Measurements from ENCODE around the gene HNRNPLL. TPM values are rescaled to one million over a fixed set of nuclear protein-coding genes. Genes with fewer than 3 reads are reported as not detected.

Gene HNRNPLL
- total and polyA plus RNA-seq, 11 donors, result 6.9 to 33.2 (median 23.2) TPM

DNA sequence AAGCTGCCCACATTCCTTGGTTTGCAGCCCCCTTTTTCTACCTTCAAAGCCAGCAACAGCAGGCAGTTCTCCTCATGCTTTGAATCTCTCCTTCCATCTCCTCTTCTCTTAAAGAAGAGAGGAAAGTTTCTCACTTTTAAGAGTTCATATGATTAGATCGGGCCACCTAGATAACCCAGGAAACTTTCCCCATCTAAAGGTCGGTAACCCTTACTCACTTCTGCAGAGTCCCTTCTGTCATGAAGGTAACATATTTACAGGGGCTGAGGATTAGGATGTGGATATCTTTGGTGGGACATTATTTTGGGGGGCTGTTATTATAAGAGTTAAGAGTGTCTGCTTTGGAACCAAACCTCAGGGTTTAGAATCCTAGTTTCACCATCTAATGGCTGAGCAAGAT lies 51.0 kb downstream of the HNRNPLL start:
- Histone ChIP-seq H3K36me3 (peaks cover 0 to 5% (median 0%) of the 10 kb centered on the region in 9 donors), H3K27me3 (no peaks in the 10 kb centered on the region), H3K27ac (no peak overlapping the region), H3K4me3 (no peak overlapping the region), H3K4me1 (peaks cover 0 to 5% (median 0%) of the 10 kb centered on the region in 12 donors), H3K9me3 (peaks cover 0 to 3% (median 0%) of the 10 kb centered on the region in 12 donors)
- intact Hi-C loops (cut with DNase I), result no loop called here
- ATAC-seq (no peak), DNase-seq (no peak)
- TF ChIP-seq, protein P1, sequence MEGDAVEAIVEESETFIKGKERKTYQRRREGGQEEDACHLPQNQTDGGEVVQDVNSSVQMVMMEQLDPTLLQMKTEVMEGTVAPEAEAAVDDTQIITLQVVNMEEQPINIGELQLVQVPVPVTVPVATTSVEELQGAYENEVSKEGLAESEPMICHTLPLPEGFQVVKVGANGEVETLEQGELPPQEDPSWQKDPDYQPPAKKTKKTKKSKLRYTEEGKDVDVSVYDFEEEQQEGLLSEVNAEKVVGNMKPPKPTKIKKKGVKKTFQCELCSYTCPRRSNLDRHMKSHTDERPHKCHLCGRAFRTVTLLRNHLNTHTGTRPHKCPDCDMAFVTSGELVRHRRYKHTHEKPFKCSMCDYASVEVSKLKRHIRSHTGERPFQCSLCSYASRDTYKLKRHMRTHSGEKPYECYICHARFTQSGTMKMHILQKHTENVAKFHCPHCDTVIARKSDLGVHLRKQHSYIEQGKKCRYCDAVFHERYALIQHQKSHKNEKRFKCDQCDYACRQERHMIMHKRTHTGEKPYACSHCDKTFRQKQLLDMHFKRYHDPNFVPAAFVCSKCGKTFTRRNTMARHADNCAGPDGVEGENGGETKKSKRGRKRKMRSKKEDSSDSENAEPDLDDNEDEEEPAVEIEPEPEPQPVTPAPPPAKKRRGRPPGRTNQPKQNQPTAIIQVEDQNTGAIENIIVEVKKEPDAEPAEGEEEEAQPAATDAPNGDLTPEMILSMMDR (IDR thresholded peaks at IDR 0.05), result no peak
- no peak for TF ChIP-seq POLR2A (IDR thresholded peaks at IDR 0.05)
- WGBS, 4 donors, result 95 to 100% (median 99%) methylated on average over 2 of the region's 2 CpGs

DNA sequence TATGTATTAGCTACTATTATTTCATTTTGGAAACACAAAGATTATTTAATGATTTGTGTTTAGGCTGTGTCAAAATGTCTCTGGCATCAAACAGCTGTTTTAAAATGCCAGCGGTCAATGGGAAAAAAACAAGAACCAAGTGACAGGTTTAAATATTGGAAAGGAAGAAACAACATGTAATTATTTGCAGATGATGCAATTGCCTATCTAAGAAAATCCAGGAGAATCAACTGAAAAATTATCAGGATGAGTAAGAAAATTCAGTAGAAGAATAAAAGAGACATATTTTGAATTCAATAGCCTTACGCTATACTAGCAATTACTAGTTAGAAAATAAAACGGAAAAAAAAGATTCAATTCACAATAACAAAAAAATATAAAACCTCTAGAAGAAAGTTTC lies 51.6 kb downstream of the HNRNPLL start:
- 93 to 98% (median 97%) methylated on average over 3 of the region's 3 CpGs for WGBS, 4 donors
- DNase-seq, result no peak
- no peak overlapping the region for H3K27ac ChIP-seq
- TF ChIP-seq POLR2A (IDR thresholded peaks at IDR 0.05), result no peak
- TF ChIP-seq, protein P1 (IDR thresholded peaks at IDR 0.05), result no peak
- no peak overlapping the region for H3K4me3 ChIP-seq
- peaks cover 0 to 3% (median 0%) of the 10 kb centered on the region in 12 donors for H3K9me3 ChIP-seq
- peaks cover 0 to 2% (median 0%) of the 10 kb centered on the region in 12 donors for H3K4me1 ChIP-seq
- ATAC-seq, result no peak
- H3K36me3 ChIP-seq, result peaks cover 0 to 5% (median 0%) of the 10 kb centered on the region in 9 donors
- intact Hi-C loops (cut with DNase I), result no loop called here
- H3K27me3 ChIP-seq, result no peaks in the 10 kb centered on the region

DNA sequence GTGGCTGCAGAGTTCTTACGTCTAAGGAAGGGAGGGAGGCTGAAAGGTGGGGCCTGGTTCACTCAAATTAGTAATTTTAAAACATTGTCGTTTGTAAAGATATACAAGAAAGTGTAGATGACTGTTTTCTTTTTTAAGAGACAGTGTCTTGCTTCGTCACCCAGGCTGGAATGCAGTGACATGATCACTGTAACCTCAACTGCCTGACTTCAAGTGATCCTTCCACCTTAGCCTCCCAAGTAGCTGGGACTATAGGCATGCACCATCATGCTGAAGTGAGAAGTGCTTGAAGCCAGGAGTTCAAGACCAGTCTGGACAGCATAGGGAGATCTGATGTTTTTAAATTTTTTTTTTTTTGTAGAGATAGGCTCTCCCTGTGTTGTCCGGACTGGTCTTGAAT lies 52.9 kb downstream of the HNRNPLL start:
- Histone ChIP-seq H3K27ac (no peak overlapping the region), H3K9me3 (peaks cover 0 to 3% (median 0%) of the 10 kb centered on the region in 12 donors), H3K4me3 (no peak overlapping the region), H3K36me3 (peaks cover 0 to 5% (median 0%) of the 10 kb centered on the region in 9 donors), H3K27me3 (no peaks in the 10 kb centered on the region), H3K4me1 (no peaks in the 10 kb centered on the region)
- WGBS, 4 donors, result 82 to 86% (median 82%) methylated on average over 4 of the region's 4 CpGs
- intact Hi-C loops (cut with DNase I), result no loop called here
- TF ChIP-seq POLR2A (IDR thresholded peaks at IDR 0.05), result no peak
- DNase-seq (no peak), ATAC-seq (no peak)

DNA sequence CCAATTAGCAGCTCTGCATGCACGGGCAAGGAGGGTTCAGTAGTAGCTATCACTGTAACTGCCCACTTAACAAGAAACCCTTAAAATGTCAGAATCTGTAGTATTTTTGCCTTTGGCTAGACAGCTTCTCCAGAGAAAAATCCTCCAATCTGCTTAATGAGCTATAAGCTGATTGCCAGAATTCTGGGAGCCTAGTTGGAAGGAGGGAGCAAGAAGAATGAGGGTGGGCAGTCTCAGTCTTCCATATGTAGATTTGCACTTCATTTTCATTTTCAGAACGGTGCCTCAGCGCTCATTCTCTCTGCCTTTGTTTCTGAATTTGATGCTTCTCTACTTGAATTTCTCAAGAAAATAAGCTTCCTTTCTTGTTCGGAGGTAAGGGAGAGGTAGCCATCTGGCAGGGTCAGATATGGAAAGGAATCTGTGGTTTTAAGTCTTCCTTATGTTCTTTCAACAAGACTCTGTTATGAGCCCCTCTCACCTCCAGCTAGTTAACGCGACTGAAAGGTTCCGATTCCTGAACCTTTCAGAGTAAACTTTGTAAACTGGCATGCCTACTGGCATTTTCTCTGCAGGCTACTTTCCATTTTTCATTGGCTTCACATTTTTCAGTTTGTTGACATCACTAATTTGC lies 53.5 kb downstream of the HNRNPLL start:
- no peak for DNase-seq
- no peak for ATAC-seq
- Histone ChIP-seq H3K4me1 (no peaks in the 10 kb centered on the region), H3K4me3 (no peak overlapping the region), H3K27ac (no peak overlapping the region), H3K36me3 (peaks cover 0 to 5% (median 0%) of the 10 kb centered on the region in 9 donors), H3K27me3 (no peaks in the 10 kb centered on the region), H3K9me3 (peaks cover 0 to 3% (median 0%) of the 10 kb centered on the region in 12 donors)
- 65 to 75% (median 70%) methylated on average over 7 of the region's 7 CpGs for WGBS, 4 donors
- TF ChIP-seq POLR2A (IDR thresholded peaks at IDR 0.05), result no peak
- TF ChIP-seq, protein P1 (IDR thresholded peaks at IDR 0.05), result no peak
- intact Hi-C loops (cut with DNase I), result no loop called here

Data from heart left ventricle (tissue), 16 donors.